ENCODE results near the gene AGBL3. TPM values are rescaled to one million over a fixed set of nuclear protein-coding genes. Genes with fewer than 3 reads are reported as not detected.

The AGBL3 gene
- total RNA-seq, 4 donors from 2014 or later: 0.69 to 2.8 (median 0.92) TPM

- TF ChIP-seq POLR2A (IDR thresholded peaks at IDR 0.05) (no peak), CTCF (IDR thresholded peaks at IDR 0.05) (no peak)
- H3K4me3 ChIP-seq (ENCODE audit: low read depth, poor library complexity, severe bottlenecking): no peak overlapping the region
- peak in 1 of 2 donors; percentile 34 for DNase-seq (ENCODE audit: low spot score in 2 of 2)
- WGBS, 2 donors: 100% methylated on average over 5 of the region's 5 CpGs
- intact Hi-C loops (cut with DNase I; ENCODE audit: low total_unique reads): no loop called here
Measured at GRCh38 chr7:135180122-135180521, 193.8 kb downstream of the AGBL3 start.

GRCh38 chr7:135181261-135181928, 195.1 kb downstream of the AGBL3 start:
- intact Hi-C loops (cut with DNase I; ENCODE audit: low total_unique reads): no loop called here
- TF ChIP-seq CTCF (IDR thresholded peaks at IDR 0.05) (no peak), POLR2A (IDR thresholded peaks at IDR 0.05) (no peak)
- no peak overlapping the region for H3K4me3 ChIP-seq (ENCODE audit: low read depth, poor library complexity, severe bottlenecking)
- WGBS, 2 donors: 87 to 93% methylated on average over 3 of the region's 3 CpGs
- DNase-seq (ENCODE audit: low spot score in 2 of 2): no peak

- intact Hi-C loops (cut with DNase I; ENCODE audit: low total_unique reads): no loop called here
- TF ChIP-seq POLR2A (IDR thresholded peaks at IDR 0.05): no peak
- TF ChIP-seq CTCF (IDR thresholded peaks at IDR 0.05): no peak
- peak in 1 of 2 donors; percentile 74 for DNase-seq (ENCODE audit: low spot score in 2 of 2)
- WGBS, 2 donors: 95 to 98% methylated on average over 28 to 31 of the region's 31 CpGs
- no peak overlapping the region for H3K4me3 ChIP-seq (ENCODE audit: low read depth, poor library complexity, severe bottlenecking)
Measured at GRCh38 chr7:135181929-135182678, 195.8 kb downstream of the AGBL3 start.

- 88 to 92% methylated on average over 7 of the region's 7 CpGs for WGBS, 2 donors
- intact Hi-C loops (cut with DNase I; ENCODE audit: low total_unique reads): no loop called here
- no peak for TF ChIP-seq CTCF (IDR thresholded peaks at IDR 0.05)
- TF ChIP-seq POLR2A (IDR thresholded peaks at IDR 0.05): no peak
- DNase-seq (ENCODE audit: low spot score in 2 of 2): peak in 1 of 2 donors; percentile 29
- no peak overlapping the region for H3K4me3 ChIP-seq (ENCODE audit: low read depth, poor library complexity, severe bottlenecking)
Measured at GRCh38 chr7:135183478-135183877, 197.2 kb downstream of the AGBL3 start.

GRCh38 chr7:135184254-135184841, 198.0 kb downstream of the AGBL3 start:
- intact Hi-C loops (cut with DNase I; ENCODE audit: low total_unique reads): no loop called here
- DNase-seq (ENCODE audit: low spot score in 2 of 2): peak in 1 of 2 donors; percentile 77
- no peak overlapping the region for H3K4me3 ChIP-seq (ENCODE audit: low read depth, poor library complexity, severe bottlenecking)
- TF ChIP-seq CTCF (IDR thresholded peaks at IDR 0.05): no peak
- no peak for TF ChIP-seq POLR2A (IDR thresholded peaks at IDR 0.05)
- 90 to 97% methylated on average over 5 of the region's 5 CpGs for WGBS, 2 donors

Other genes with a start within 250 kb of the AGBL3 start
- 10 to 100 TPM; 30.3 to 95.7 (median 58.0) TPM for gene CALD1, start 206.9 kb upstream of the AGBL3 start, total RNA-seq
- 1 to 10 TPM; 4.3 to 8.6 (median 7.9) TPM for gene TMEM140, start 161.6 kb downstream of the AGBL3 start, total RNA-seq
- 10 to 100 TPM; 26.1 to 42.2 (median 30.5) TPM for gene CYREN, start 184.2 kb downstream of the AGBL3 start, total RNA-seq
- gene WDR91, start 225.0 kb downstream of the AGBL3 start, total RNA-seq: 10 to 100 TPM; 16.7 to 25.0 (median 20.8) TPM
- gene STRA8, start 247.3 kb downstream of the AGBL3 start, total RNA-seq: 1 to 10 TPM in 1 of 4 donors, under 1 TPM in 1, not detected in 2; 0.36 to 5.5 TPM